ENCODE data around the gene TDRD6. TPM values are rescaled to one million over a fixed set of nuclear protein-coding genes. Genes with fewer than 3 reads are reported as not detected.

Gene TDRD6
- total and polyA plus RNA-seq, 10 of the 15 experiments (the other 5 are each of a cell fraction or from before 2014, with no cell fraction given) = not detected

GRCh38 chr6:46657642-46658041, 30.0 kb upstream of the TDRD6 start:
- Histone ChIP-seq H3K4me1 (ENCODE audit: control insufficient read depth, insufficient read depth, low read length) (no peaks in the 10 kb centered on the region), H3K4me3 (no peak overlapping the region), H3K9ac (ENCODE audit: control insufficient read depth, insufficient read depth, low read length) (no peak overlapping the region), H3K36me3 (ENCODE audit: control insufficient read depth in 2 of 2, insufficient read depth in 2 of 2, low read length in 1 of 2) (no peaks in the 10 kb centered on the region), H3K4me2 (ENCODE audit: control insufficient read depth, insufficient read depth) (no peak overlapping the region), H3K27me3 (replicated peaks in 1 of 2; ENCODE audit: control insufficient read depth in 2 of 2, insufficient read depth in 2 of 2, low read length in 1 of 2) (peaks cover 0 to 7% of the 10 kb centered on the region in 2 experiments; a peak in 1 of 4 replicates), H3K9me3 (replicated peaks; ENCODE audit: control insufficient read depth, insufficient read depth, low read length) (no peaks in the 10 kb centered on the region), H4K20me1 (ENCODE audit: control insufficient read depth, insufficient read depth) (no peaks in the 10 kb centered on the region), H3K79me2 (ENCODE audit: control insufficient read depth, insufficient read depth, low read length) (no peaks in the 10 kb centered on the region), H3K27ac (ENCODE audit: control insufficient read depth, insufficient read depth) (no peak overlapping the region), H2AFZ (ENCODE audit: control insufficient read depth, low read depth, low read length) (no peak overlapping the region)
- ChIA-PET POLR2A (no interaction called here), SMC1A (ENCODE audit: uncharacterized antibody, unreplicated experiment) (no interaction called here), CTCF (no interaction called here), RAD21 (ENCODE audit: unreplicated experiment) (no interaction called here)
- BruUV-seq (replicated peaks) = no TSS peak
- in situ Hi-C loops (cut with MboI) = no loop called here
- FAIRE-seq = no peak
- TF ChIP-seq MAX (IDR thresholded peaks at IDR 0.05; ENCODE audit: low read depth, low read length) (no peak), ZNF24 (IDR thresholded peaks at IDR 0.05) (no peak), ZNF592 (IDR thresholded peaks at IDR 0.05) (no peak), LARP7 (IDR thresholded peaks at IDR 0.05) (no peak), NRF1 (conservative IDR thresholded peaks at IDR 0.05; ENCODE audit: low read depth, low read length) (no peak), SKIL (IDR thresholded peaks at IDR 0.05; ENCODE audit: low read depth, poor library complexity, severe bottlenecking) (no peak), NFIC (IDR thresholded peaks at IDR 0.05; ENCODE audit: low read depth, low read length) (no peak), CHD1 (IDR thresholded peaks at IDR 0.05; ENCODE audit: low read depth, low read length) (no peak)
- intact Hi-C loops (cut with micrococcal nuclease; ENCODE audit: unreplicated experiment) = no loop called here
- no peak for DNase-seq (ENCODE audit: low read depth, low spot score)
- ATAC-seq = no peak
